Large intestine (tissue), 3 donors: ENCODE data around the gene CYP2F1. TPM values are rescaled to one million over a fixed set of nuclear protein-coding genes. Genes with fewer than 3 reads are reported as not detected.
A peak's percentile ranks its signal among the peaks of the same experiment; 100 is the strongest.

Source experiments
- DNase-seq, 2 donors: peaks; one replicate each; pipeline versions ENCODE4 v3.0.0 to v3.0.0-alpha.2; 2013
- H3K27ac ChIP-seq: one replicate; pipeline ENCODE4 v1.5.1; 2013; ENCODE audit warnings: low read length
- H3K27me3 ChIP-seq: 2 replicates; pipeline ENCODE4 v1.6.1; 2013; ENCODE audit warnings: low read length; ENCODE audit not compliant: control insufficient read depth, insufficient read depth
- H3K36me3 ChIP-seq: 2 replicates; pipeline ENCODE4 v1.6.1; 2013; ENCODE audit warnings: low read length; ENCODE audit not compliant: control insufficient read depth, insufficient read depth
- H3K4me1 ChIP-seq: one replicate; pipeline ENCODE4 v1.6.1; 2013; ENCODE audit warnings: low read length; ENCODE audit not compliant: control insufficient read depth, insufficient read depth
- H3K4me3 ChIP-seq: one replicate; pipeline ENCODE4 v1.5.1; 2013; ENCODE audit warnings: low read length
- H3K9me3 ChIP-seq: one replicate; pipeline ENCODE4 v1.6.1; 2013; ENCODE audit warnings: mild to moderate bottlenecking, low read depth, low read length, moderate library complexity; ENCODE audit not compliant: control insufficient read depth
- WGBS: methylation state at CpG from one replicate; pipeline ENCODE4 v1.1.5; 2013; ENCODE audit warnings: low lambda C conversion rate; ENCODE audit not compliant: insufficient coverage; 5-methylcytosine and 5-hydroxymethylcytosine counted together
- polyA plus RNA-seq: library from polyadenylated mRNA; unstranded; fragments of 120-200 nt; gene quantifications from one replicate; pipeline ENCODE4 v1.2.1, GENCODE V29; 2013

Gene CYP2F1
- polyA plus RNA-seq, 1 donor = 0.06 TPM

GRCh38 chr19:41175801-41176777, 61.9 kb downstream of the CYP2F1 start:
- 20% methylated on average over 1 of the region's 14 CpGs for WGBS
- Histone ChIP-seq H3K4me3 (peak overlapping the region; percentile 26), H3K36me3 (no peaks in the 10 kb centered on the region), H3K27me3 (no peaks in the 10 kb centered on the region), H3K27ac (peak overlapping the region; percentile 95), H3K4me1 (peaks cover 45% of the 10 kb centered on the region), H3K9me3 (no peaks in the 10 kb centered on the region)
- peak; percentile 75 to 89 for DNase-seq

Other genes starting within 250 kb of the CYP2F1 start
- gene CYP2A7, start 232.2 kb upstream of the CYP2F1 start, polyA plus RNA-seq = 0.04 TPM
- gene CYP2B6, start 123.2 kb upstream of the CYP2F1 start, polyA plus RNA-seq = 5.3 TPM
- gene CYP2A13, start 26.0 kb upstream of the CYP2F1 start, polyA plus RNA-seq = not detected
- 68.1 TPM for gene CYP2S1, start 78.8 kb downstream of the CYP2F1 start, polyA plus RNA-seq
- 16.0 TPM for gene AXL, start 104.8 kb downstream of the CYP2F1 start, polyA plus RNA-seq
- 142 TPM for gene HNRNPUL1, start 149.9 kb downstream of the CYP2F1 start, polyA plus RNA-seq
- gene CCDC97, start 195.7 kb downstream of the CYP2F1 start, polyA plus RNA-seq = 24.9 TPM
- 13.9 TPM for gene TGFB1, start 239.5 kb downstream of the CYP2F1 start, polyA plus RNA-seq
- gene B9D2, start 249.7 kb downstream of the CYP2F1 start, polyA plus RNA-seq = 5.1 TPM